HEK293 (cell line): ENCODE measurements around the gene RFTN1.

Source experiments
- CTCF ChIA-PET: fragments of 350-600 bp; formaldehyde crosslinking; extraction: SDS; loops from one replicate; lab custom pipeline; 2021; ENCODE audit warnings: antibody characterized with exemption; lab: Yijun Ruan, JAX
- POLR2A ChIA-PET: fragments of 300-600 bp; formaldehyde crosslinking; extraction: SDS; loops from one replicate; lab custom pipeline; 2020; ENCODE audit warnings: antibody characterized with exemption, inconsistent platforms; lab: Yijun Ruan, JAX
- H3K27ac ChIP-seq: fragments of 200-500 bp; sonication (Bioruptor generic); 2 replicates; pipeline ENCODE4 v1.5.1; 2014; ENCODE audit warnings: low read depth, low read length, control low read depth, inconsistent platforms; ENCODE audit errors: extremely low read depth
- H3K36me3 ChIP-seq, 2 experiments: fragments of 200-500 bp in 1 of 2; sonication (Bioruptor generic) in 1 of 2; 1 replicate in 1 of 2; 2 replicates in 1 of 2; pipeline ENCODE4 v1.5.1; 2014 to 2017; ENCODE audit warnings: inconsistent platforms in 2 of 2, low read length in 2 of 2; ENCODE audit not compliant: control insufficient read depth in 2 of 2, insufficient read depth in 1 of 2
- H3K4me1 ChIP-seq: fragments of 200-500 bp; sonication (Bioruptor generic); 2 replicates; pipeline ENCODE4 v1.5.1; 2014; ENCODE audit warnings: mild to moderate bottlenecking, low read length, inconsistent platforms; ENCODE audit not compliant: control insufficient read depth, insufficient read depth
- H3K4me3 ChIP-seq: 2 replicates; pipeline ENCODE4 v1.5.1; 2011; ENCODE audit warnings: low read depth, mild to moderate bottlenecking, control low read depth, low read length, moderate library complexity
- H3K9me3 ChIP-seq: fragments of 200-500 bp; sonication (Bioruptor generic); 2 replicates; pipeline ENCODE4 v1.5.1; 2014; ENCODE audit warnings: low read depth, low read length, inconsistent platforms; ENCODE audit not compliant: control insufficient read depth, insufficient read depth
- KLF9 ChIP-seq: fragments of 450-650 bp; formaldehyde crosslinking; IDR thresholded peaks from 2 replicates; pipeline ENCODE4 v1.5.1; 2016; ENCODE audit warnings: missing biosample characterization, missing genetic modification characterization, low read depth
- MYNN ChIP-seq: fragments of 450-650 bp; formaldehyde crosslinking; IDR thresholded peaks from 2 replicates; pipeline ENCODE4 v1.5.1; 2016; ENCODE audit warnings: missing biosample characterization, missing genetic modification characterization, borderline replicate concordance
- OSR2 ChIP-seq: fragments of 450-650 bp; formaldehyde crosslinking; IDR thresholded peaks from 2 replicates; pipeline ENCODE4 v1.5.1; 2016; ENCODE audit warnings: missing biosample characterization, missing genetic modification characterization
- ZBTB17 ChIP-seq: fragments of 450-650 bp; formaldehyde crosslinking; IDR thresholded peaks from 2 replicates; pipeline ENCODE4 v1.5.1; 2016; ENCODE audit warnings: missing biosample characterization, missing genetic modification characterization
- ZIC2 ChIP-seq: fragments of 450-650 bp; formaldehyde crosslinking; IDR thresholded peaks from 2 replicates; pipeline ENCODE4 v1.5.1; 2016; ENCODE audit warnings: missing biosample characterization, missing genetic modification characterization
- ZNF157 ChIP-seq: fragments of 450-650 bp; formaldehyde crosslinking; IDR thresholded peaks from 2 replicates; pipeline ENCODE4 v1.5.1; 2016; ENCODE audit warnings: missing biosample characterization, missing genetic modification characterization
- ZNF324 ChIP-seq: fragments of 450-650 bp; formaldehyde crosslinking; IDR thresholded peaks from 2 replicates; pipeline ENCODE4 v1.5.1; 2016; ENCODE audit warnings: missing biosample characterization, missing genetic modification characterization
- ZNF366 ChIP-seq: fragments of 450-650 bp; formaldehyde crosslinking; conservative IDR thresholded peaks from 2 replicates; pipeline ENCODE4 v1.5.1; 2016; ENCODE audit warnings: missing biosample characterization, missing genetic modification characterization
- ZNF510 ChIP-seq: fragments of 450-650 bp; formaldehyde crosslinking; IDR thresholded peaks from 2 replicates; pipeline ENCODE4 v1.5.1; 2018; ENCODE audit warnings: mild to moderate bottlenecking, missing genetic modification characterization, missing biosample characterization; ENCODE audit not compliant: insufficient replicate concordance
- ZNF626 ChIP-seq: fragments of 450-650 bp; sonication (Bioruptor Pico); formaldehyde crosslinking; IDR thresholded peaks from 2 replicates; pipeline ENCODE4 v1.5.1; 2018; ENCODE audit warnings: missing biosample characterization, missing genetic modification characterization, inconsistent platforms
- ZNF664 ChIP-seq: fragments of 450-650 bp; formaldehyde crosslinking; IDR thresholded peaks from 2 replicates; pipeline ENCODE4 v1.5.1; 2016; ENCODE audit warnings: missing biosample characterization, missing genetic modification characterization
- ZSCAN16 ChIP-seq: fragments of 450-650 bp; formaldehyde crosslinking; IDR thresholded peaks from 2 replicates; pipeline ENCODE4 v1.5.1; 2016; ENCODE audit warnings: missing biosample characterization, missing genetic modification characterization
- TF ChIP-seq, protein P1 (sequence below): fragments of 450-650 bp; formaldehyde crosslinking; IDR thresholded peaks from 2 replicates; pipeline ENCODE4 v1.5.1; 2016; ENCODE audit warnings: missing biosample characterization, missing genetic modification characterization
- TF ChIP-seq, protein P2 (sequence below): fragments of 450-650 bp; formaldehyde crosslinking; IDR thresholded peaks from 2 replicates; pipeline ENCODE4 v1.5.1; 2016; ENCODE audit warnings: missing biosample characterization, missing genetic modification characterization
- TF ChIP-seq, protein P3 (sequence below): fragments of 450-650 bp; formaldehyde crosslinking; IDR thresholded peaks from 2 replicates; pipeline ENCODE4 v1.5.1; 2016; ENCODE audit warnings: missing biosample characterization, missing genetic modification characterization
- TF ChIP-seq, protein P4 (sequence below): fragments of 450-650 bp; formaldehyde crosslinking; IDR thresholded peaks from 2 replicates; pipeline ENCODE4 v1.5.1; 2016; ENCODE audit warnings: missing biosample characterization, missing genetic modification characterization

The RFTN1 gene

DNA sequence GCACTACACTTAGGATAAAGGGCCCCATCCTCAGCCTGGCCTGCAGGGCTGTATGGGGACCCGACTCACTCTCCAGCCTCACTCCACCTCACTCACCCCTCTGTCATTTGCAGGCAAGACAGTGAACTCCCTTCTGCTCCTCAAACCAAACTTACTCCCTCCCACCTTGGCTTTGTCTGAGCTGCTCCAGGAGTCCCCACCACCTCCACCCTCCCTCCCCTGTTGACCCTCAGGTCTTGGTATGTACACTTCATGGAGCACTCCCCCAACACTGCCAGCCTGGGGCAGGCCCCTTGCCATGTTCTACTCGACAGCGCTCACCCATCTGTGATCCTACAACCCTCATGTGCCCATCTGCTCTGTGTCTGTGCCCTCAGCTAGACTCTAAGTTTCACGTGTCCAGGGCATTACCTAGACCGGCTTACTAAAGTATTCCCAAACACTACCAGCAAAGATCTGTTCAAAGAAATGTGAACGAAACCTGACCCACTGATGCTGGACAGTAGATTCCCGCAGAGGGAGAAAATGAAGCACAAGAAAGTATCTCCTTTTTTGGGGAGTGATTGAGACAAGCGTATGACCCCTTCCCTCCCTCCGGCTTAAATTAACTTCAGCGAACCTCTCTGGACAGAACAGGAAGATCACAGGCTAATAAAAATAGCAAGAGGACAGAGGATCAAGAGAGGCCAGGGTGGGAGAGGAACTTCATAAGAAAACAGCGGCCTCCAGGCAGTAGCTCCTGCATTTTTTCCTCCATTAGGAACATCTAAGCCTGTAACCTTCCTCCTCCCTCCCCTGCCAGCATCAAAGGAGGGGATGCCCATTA is 113.2 kb downstream of the RFTN1 start:
- TF ChIP-seq MYNN (tag by site-specific recombination), result no peak
- TF ChIP-seq KLF9 (tag by site-specific recombination), result 0 out of 2 replicates have a peak, but pooled peaks have one; percentile 0
- Histone ChIP-seq H3K27ac (no peak overlapping the region), H3K4me3 (no peak overlapping the region), H3K36me3 (no peaks in the 10 kb centered on the region), H3K4me1 (peaks cover 6% of the 10 kb centered on the region), H3K9me3 (no peaks in the 10 kb centered on the region)
- ChIA-PET POLR2A (no interaction called here), CTCF (no interaction called here)

DNA sequence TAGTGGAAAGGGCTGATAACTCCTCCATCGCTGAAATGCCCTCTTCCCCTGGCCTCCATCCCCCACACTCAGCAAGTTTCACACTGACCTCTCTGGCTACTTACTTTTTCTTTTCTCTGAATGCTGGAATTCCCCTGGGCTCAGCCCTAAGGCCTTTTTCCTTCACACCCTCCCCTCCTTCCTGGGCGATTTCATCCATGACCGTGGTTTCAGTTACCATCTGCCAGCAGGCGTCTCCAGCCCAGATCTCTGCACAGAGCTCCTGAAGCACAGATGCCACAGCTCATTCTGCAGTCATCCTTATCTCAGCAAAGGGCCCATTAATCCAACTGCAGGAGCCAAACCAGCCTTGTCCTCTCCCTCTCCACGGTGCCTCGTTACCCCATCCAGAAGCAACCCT is 114.0 kb downstream of the RFTN1 start:
- CTCF ChIA-PET, result no interaction called here

More for the DNA sequence above, 114.0 kb downstream of the RFTN1 start:
- Histone ChIP-seq H3K4me3 (no peak overlapping the region), H3K36me3 (no peaks in the 10 kb centered on the region), H3K4me1 (peaks cover 6% of the 10 kb centered on the region), H3K9me3 (no peaks in the 10 kb centered on the region), H3K27ac (no peak overlapping the region)
- POLR2A ChIA-PET, result no interaction called here
- TF ChIP-seq OSR2 (tag by site-specific recombination), result peak; percentile 61
- peak; percentile 77 for TF ChIP-seq ZBTB17
- no peak for TF ChIP-seq ZNF626 (tag by site-specific recombination)
- TF ChIP-seq, protein P1, sequence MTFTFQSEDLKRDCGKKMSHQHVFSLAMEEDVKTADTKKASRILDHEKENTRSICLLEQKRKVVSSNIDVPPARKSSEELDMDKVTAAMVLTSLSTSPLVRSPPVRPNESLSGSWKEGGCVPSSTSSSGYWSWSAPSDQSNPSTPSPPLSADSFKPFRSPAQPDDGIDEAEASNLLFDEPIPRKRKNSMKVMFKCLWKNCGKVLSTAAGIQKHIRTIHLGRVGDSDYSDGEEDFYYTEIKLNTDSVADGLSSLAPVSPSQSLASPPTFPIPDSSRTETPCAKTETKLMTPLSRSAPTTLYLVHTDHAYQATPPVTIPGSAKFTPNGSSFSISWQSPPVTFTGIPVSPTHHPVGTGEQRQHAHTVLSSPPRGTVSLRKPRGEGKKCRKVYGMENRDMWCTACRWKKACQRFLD (tag by site-specific recombination), result no peak
- TF ChIP-seq ZIC2 (tag by site-specific recombination), result peak; percentile 52
- TF ChIP-seq, protein P2, sequence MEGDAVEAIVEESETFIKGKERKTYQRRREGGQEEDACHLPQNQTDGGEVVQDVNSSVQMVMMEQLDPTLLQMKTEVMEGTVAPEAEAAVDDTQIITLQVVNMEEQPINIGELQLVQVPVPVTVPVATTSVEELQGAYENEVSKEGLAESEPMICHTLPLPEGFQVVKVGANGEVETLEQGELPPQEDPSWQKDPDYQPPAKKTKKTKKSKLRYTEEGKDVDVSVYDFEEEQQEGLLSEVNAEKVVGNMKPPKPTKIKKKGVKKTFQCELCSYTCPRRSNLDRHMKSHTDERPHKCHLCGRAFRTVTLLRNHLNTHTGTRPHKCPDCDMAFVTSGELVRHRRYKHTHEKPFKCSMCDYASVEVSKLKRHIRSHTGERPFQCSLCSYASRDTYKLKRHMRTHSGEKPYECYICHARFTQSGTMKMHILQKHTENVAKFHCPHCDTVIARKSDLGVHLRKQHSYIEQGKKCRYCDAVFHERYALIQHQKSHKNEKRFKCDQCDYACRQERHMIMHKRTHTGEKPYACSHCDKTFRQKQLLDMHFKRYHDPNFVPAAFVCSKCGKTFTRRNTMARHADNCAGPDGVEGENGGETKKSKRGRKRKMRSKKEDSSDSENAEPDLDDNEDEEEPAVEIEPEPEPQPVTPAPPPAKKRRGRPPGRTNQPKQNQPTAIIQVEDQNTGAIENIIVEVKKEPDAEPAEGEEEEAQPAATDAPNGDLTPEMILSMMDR, result peak; percentile 46
- no peak for TF ChIP-seq ZNF157 (tag by site-specific recombination)
- TF ChIP-seq, protein P3, sequence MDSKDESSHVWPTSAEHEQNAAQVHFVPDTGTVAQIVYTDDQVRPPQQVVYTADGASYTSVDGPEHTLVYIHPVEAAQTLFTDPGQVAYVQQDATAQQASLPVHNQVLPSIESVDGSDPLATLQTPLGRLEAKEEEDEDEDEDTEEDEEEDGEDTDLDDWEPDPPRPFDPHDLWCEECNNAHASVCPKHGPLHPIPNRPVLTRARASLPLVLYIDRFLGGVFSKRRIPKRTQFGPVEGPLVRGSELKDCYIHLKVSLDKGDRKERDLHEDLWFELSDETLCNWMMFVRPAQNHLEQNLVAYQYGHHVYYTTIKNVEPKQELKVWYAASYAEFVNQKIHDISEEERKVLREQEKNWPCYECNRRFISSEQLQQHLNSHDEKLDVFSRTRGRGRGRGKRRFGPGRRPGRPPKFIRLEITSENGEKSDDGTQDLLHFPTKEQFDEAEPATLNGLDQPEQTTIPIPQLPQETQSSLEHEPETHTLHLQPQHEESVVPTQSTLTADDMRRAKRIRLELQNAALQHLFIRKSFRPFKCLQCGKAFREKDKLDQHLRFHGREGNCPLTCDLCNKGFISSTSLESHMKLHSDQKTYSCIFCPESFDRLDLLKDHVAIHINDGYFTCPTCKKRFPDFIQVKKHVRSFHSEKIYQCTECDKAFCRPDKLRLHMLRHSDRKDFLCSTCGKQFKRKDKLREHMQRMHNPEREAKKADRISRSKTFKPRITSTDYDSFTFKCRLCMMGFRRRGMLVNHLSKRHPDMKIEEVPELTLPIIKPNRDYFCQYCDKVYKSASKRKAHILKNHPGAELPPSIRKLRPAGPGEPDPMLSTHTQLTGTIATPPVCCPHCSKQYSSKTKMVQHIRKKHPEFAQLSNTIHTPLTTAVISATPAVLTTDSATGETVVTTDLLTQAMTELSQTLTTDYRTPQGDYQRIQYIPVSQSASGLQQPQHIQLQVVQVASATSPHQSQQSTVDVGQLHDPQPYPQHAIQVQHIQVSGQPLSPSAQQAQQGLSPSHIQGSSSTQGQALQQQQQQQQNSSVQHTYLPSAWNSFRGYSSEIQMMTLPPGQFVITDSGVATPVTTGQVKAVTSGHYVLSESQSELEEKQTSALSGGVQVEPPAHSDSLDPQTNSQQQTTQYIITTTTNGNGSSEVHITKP (tag by site-specific recombination), result peak; percentile 68
- TF ChIP-seq ZNF366, result no peak
- no peak for TF ChIP-seq ZSCAN16 (tag by site-specific recombination)
- TF ChIP-seq ZNF510 (tag by site-specific recombination), result no peak
- TF ChIP-seq, protein P4, sequence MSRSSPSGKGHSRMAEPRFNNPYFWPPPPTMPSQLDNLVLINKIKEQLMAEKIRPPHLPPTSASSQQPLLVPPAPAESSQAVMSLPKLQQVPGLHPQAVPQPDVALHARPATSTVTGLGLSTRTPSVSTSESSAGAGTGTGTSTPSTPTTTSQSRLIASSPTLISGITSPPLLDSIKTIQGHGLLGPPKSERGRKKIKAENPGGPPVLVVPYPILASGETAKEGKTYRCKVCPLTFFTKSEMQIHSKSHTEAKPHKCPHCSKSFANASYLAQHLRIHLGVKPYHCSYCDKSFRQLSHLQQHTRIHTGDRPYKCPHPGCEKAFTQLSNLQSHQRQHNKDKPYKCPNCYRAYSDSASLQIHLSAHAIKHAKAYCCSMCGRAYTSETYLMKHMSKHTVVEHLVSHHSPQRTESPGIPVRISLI (tag by site-specific recombination), result no peak
- TF ChIP-seq ZNF324 (tag by site-specific recombination), result no peak
- TF ChIP-seq ZNF664 (tag by site-specific recombination), result no peak
